Measurements from ENCODE around the gene CTBP2.
"Not testable (repeated sequence)": the region's sequence is repeated elsewhere in the genome, so short reads cannot be mapped to it uniquely, and the experiment has no call there.

Gene CTBP2

DNA sequence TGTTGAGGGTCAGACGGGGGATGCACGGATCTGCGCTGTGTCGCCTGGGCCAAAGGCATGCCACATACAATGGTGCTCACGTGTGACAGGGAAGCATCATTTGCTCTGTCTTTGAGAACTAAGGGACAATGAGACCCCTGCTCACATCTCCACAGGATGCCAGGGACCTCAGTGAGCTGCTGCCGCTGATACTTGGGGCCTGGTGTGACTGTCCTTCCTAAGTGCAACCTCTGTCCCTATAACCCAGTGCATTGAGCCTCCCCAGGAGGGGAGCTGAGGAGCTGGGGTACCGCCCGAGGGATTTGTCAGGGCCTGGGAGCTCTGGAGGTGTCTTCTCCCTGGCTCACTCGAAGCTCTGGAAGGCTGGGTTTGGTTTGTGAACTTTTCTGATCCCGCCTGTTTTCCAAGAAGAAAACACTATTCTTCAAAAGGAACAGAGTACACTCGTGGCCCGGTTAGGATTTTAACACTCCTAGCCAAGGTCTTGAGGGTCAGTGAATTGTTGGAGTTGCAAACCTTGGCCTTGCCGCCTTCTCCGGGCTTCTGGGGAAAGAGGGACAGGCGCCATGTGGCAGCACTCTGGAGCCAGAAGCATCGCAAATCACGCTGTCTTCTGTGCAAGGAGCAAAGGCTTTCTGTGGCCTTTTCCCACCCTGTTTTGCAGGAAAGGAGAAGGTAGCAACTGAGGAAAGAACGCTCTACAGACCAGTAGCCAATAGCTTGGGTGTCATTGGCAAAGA lies 26.2 kb upstream of the CTBP2 start:
- no peak for DNase-seq (ENCODE audit: low read depth)

DNA sequence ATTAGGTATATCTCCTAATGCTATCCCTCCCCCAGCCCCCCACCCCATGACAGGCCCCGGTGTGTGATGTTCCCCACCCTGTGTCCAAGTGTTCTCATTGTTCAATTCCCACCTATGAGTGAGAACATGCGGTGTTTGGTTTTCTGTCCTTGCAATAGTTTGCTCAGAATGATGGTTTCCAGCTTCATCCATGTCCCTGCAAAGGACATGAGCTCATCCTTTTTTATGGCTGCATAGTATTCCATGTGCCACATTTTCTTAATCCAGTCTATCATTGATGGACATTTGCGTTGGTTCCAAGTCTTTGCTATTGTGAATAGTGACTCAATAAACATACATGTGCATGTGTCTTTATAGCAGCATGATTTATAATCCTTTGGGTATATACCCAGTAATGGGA lies 18.7 kb upstream of the CTBP2 start:
- not testable (repeated sequence) for DNase-seq (ENCODE audit: low read depth)

DNA sequence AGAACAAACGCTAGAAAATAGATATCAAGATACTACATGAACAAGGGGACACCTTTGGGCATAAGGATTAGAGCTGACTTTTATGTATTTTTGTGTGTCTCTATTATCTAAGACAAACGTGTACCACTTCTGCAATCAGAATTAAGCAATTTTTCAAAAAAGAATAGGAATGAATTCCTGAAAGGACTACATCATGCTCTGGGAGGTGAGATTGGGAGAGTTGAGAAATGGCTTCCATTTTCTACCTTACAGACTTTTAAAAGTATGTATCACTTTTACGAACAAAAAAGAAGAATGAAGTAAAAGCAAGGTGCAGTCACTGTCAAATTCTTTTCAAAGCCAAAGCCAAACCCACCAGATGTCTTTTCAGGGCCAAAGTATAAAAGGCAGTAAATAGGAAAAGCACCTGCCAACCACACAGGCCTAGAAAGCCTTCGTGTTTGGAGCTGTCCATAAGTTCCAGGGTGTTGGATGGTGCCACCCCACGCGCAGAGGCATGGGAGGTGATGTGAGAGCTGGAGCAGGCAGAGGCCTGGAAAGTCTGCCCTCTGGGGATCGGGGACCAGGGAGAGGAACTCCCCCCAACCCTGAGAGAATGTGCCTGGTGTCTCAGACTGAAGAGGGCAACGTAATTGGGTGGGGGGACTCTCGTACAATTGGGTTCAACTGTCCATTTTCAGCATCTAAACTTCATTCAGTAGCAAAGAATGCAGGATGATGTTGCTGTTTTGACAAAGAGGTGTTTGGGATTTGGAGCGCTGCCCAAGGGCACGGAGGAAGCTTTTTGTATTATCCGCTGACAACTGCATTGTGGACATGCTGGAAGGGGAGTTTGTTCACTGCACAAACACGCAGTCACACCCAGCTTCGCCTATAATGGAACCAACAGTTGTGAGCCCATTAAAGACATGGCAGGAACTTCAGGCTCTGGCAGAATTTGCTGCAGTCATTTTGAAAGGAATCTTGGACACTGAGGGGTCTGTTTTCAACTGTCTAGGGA lies 17.6 kb upstream of the CTBP2 start:
- no peak for DNase-seq (ENCODE audit: low read depth)

DNA sequence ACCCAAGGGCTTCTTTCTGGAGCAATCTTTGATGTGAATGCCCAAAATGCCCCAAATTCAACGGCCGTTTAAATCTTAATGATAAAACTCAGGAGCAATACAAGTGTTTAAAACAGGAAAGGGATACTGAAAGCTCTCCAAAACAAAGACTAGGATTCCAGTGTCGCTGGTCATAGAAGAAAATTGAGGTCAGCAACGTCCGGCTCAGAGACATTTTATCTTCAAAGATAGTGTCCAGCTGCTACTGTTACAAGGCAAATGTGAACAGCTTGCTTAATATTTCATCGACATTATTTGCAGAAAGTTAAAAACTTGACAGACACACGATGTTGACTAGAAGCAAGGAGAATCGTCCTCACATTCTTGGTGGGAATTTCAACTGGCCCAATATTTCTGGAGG lies 15.4 kb upstream of the CTBP2 start:
- DNase-seq (ENCODE audit: low read depth) = no peak

DNA sequence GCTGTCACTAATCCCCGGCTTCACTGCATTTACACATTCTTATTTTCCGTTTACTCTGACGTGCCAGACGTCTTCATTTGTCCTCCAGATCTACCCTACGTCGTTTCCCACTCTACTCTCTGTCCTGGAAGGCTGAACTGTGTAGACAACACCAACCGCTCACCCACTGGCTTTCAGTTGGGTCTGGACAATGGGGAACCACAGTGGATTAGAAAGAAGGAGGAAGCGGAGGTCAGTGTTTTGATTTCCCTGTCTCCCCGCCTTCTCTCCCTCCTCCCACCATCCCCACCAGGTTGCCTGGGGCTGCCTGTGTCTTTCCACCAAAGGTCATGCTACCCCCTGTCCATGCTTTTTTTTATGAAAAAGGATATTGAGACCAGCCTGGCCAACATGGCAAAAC lies 14.0 kb upstream of the CTBP2 start:
- no peak for DNase-seq (ENCODE audit: low read depth)

DNA sequence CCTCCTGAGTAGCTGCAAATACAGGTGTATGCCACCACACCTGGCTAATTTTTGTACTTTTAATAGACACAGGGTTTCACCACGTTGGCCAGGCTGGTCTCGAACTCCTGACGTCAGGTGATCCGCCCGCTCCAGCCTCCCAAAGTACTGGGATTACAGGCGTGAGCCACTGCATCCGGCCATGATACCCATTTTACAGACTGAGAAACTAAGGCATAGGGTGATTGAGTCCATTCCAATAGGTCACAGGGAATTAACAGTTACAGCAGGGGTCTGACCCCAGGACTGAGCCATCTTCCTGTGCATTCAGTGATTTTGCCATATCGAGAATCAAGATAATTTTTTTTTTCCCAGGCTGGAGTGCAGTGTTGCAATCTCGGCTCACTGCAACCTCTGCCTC lies 12.3 kb upstream of the CTBP2 start:
- no peak for DNase-seq (ENCODE audit: low read depth)

DNA sequence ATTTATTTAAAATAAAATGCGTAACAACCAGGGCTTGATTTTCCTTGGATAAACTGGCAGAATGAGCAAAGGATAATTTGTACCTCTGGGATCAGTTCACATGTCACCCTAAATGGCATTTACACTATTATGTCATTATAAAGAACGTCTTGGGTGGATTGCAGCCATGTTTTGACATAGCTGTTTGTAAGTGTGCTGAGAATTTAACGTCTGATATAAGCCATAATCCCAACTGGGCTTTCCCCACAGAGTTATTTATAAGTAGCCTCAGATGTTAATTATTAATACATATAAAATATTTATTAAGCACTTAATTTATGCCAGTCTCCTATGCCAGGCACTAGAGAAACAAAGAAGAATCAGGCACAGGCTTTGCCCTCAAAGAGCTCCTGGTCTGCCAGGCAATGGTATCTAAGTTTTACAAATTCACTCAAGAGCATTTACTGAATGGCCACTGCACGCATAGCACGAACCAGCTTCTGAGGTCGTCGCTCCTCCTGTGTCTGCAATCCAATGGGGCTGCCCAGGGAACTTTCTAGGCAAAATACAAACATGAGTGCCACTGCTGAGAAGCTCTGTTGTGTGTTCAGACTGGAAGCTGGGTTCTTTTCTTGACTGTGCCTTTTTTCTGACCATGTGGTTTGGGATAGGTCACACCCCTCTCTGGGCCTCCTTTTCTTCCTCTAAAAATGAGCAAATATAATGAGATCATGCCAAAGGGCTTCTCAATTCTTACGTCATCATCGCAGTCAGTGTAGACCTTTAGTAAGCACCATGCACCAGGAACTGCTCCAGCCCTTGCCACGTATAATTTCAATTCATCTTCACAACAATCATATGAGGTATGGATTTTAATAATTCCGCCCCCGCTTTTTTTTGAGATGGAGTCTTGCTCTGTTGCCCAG lies 11.3 kb upstream of the CTBP2 start:
- no peak for DNase-seq (ENCODE audit: low read depth)

DNA sequence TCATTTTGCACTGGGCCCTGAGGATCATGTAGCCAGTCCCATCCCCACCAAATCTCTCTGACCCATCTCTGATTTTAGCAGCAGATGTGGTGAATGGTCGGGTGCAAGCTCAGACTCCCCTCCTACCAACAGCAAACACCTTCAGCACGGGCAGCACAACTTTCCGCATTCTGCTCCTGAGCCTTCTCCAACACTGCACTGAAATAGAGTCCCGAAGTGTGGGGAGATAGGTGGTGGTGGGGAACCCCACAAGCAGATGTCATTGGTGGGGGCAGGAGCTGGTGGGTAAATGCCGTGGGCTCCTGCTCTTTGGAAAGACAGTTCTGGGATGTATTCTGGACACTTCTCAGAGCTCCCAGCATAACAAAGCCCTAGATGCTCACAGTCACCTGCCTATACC lies 9.6 kb upstream of the CTBP2 start:
- no peak for DNase-seq (ENCODE audit: low read depth)

DNA sequence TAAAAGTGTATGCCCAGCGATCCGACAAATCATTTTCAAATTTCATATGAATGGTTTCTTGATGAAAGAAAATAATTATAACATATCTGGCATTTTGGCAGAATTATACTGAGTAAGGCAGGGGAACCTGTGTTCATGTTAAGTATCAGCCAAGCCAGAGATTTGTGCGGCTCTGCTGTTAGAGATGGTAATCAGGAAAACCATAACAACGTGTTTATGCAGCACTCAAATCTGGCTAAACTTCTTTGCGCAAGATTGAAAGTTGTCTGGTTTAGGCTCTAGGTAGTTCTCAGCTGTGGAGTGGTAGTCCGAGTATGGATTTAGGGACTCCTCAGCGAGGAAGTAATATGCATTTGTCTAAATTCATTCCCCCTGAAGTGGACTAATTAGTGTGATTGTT lies 8.9 kb upstream of the CTBP2 start:
- no peak for DNase-seq (ENCODE audit: low read depth)

DNA sequence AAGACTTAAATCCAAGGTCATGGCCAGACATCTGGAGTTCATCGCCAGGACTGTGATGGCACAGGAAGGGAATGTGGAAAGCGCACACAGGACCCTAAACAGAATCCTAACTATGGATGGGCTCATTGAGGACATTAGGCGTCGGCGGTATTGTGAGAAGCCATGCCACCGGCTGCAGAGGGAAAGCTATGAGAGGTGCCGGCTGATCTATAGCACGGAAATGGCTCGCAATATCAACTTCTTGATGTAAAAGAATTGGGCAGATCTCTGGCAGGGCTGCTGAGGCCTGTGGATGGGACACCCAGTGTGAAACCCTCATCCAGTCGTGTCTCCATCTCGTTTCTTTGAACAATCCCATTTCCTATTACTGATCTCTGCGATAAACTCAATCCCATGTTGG lies 6.3 kb upstream of the CTBP2 start:
- no peak for DNase-seq (ENCODE audit: low read depth)

DNA sequence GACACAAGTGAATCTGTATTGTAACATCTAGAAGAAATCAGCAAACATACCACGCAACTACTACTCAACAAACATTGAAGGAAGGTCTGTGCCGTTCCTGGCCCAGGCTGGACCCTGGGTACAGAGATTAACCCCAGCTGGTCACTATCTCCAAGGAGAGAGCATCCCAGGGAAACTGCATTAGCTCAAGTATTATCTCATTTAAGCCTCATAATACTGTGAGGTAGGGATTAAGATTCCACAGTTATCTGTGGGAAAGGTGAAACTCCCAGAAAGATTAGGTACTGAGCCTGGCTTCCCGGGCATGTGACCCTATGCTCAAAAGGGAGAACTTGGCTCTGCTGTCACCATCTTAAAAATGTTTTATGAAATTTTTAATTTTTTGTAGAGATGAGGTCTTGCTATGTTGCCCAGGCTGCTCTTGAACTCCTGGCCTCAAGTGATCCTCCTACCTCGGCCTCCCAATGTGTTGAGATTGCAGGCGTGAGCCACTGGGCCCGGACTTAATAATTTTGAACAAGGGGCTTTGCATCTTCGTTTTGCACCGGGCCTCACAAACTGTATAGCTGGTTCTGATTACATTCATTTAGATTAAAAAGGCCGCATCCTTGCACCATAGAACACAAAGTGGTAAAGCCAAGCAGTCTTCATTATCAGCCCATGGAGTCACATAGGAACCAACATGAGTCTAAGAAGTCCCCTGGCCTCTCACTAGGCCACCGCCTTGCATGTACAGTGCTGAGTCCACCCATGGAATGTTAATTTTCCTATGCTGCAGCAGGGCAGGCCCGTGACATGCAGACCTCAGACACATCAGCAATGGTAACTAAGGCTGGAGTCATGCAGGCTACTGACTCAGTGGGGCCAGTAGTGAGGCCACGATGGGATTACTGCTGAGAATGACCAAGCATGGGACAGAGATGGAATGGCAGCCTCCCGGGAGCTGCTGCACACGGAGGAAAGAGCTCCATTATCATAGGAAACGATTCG lies 5.5 kb upstream of the CTBP2 start:
- DNase-seq (ENCODE audit: low read depth) = no peak

DNA sequence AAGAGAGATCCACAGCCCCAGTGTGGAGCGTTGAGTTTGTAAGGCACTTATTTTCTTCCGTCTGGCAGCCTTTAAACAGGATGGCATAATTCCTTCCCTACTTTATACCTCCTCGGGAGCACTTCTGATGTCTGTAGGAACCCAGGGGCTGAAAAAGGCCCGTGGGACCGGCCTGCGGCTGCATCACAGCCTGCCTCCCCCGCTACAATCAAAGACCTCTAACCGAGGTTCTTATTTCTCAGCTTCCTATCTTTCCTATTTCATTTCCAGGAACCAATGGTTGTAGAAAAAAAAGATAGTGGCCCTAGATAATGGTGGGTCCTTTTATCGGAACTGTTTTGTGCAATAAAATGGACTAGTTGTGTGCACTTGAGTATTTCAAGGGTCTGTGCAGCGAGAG lies 4.1 kb upstream of the CTBP2 start:
- no peak for DNase-seq (ENCODE audit: low read depth)

DNA sequence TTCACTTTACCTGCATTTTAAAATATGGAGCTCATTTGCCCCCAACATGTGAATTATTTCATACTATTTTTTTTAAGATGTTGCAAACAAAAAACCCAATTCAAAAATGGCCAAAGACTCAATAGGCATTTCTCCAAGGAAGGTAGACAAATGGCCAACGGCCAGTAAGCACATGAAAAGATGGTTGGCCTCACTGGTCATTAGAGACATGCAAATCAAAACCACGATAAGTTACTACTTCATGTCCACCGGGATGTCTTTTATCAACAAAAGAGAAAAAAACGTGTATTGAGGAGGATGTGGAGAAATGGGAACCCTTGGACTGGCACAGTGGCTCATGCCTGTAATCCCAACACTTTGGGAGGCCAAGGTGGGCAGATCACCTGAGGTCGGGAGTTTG lies 3.4 kb upstream of the CTBP2 start:
- DNase-seq (ENCODE audit: low read depth) = no peak

DNA sequence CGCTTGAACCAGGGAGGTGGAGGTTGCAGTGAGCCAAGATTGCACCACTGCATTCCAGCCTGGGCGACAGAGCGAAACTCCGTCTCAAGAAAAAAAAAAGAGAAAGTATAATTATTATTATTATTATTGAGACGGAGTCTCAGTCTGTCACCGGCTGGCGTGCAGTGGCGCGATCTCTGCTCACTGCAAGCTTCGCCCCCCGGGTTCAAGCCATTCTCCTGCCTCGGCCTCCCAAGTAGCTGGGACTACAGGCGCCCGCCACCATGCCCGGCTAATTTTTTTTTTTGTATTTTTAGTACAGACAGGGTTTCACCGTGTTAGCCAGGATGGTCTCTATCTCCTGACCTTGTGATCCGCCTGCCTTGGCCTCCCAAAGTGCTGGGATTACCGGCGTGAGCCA lies 2.9 kb upstream of the CTBP2 start:
- DNase-seq (ENCODE audit: low read depth) = not testable (repeated sequence)

DNA sequence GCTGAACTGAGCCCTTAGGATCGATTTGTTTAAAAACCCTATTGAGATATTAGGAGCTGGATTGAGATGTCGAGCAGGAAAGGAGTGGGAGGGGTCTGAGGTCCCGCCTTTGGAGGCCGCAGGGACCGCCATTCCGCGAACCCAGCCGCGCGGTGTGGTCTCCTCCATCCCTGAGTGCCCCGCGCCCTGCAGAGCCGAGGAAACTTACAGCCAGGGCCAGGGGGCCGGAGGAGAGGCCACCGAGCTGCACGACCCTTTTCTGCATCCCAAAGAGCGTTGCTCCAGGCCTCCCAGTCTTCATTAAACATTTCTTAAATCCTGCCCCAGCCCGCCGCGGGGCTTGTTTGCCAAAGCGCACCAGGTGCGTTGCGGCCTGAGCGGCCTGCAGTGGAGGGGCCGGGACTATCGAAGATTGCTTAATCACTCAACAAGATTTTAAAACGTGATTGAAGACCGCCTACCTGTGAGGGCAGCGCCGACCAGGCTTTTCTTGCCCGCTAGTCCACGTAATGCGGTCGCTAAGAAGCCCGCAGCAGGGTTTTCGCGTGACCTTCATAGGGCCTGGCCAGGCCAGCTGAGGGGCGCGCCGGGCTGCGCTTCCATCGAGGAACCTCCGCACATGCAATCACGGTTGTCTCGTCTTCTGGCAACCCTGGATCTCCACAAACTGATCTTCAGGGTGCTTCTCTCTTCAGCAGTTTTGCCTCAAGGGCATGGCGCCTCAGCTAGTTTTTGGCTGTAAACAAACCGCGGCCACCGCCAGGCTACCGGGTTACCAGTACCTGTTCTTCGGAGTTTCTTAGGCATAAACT lies 2.0 kb upstream of the CTBP2 start:
- no peak for DNase-seq (ENCODE audit: low read depth)

DNA sequence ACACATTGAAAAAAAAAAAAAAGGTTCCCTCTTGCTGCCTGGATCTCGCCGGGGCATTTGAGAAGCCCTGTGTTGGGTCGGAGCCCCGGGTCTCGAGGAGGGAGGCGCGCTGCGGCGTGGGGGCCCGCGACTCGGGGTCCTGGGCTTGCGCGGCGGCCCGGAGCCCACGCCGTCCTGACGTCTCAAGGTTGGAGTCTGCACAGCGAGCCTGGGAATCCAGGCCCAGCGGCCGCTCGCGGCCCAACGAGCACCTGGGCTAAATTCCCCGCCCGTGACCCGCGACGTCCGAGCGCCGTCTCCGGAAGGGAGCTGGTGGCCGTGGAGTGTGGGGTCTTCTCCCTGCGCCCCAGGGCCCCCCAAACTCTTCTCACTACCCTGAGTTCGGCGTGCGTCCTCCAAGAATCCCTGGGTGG lies 1.4 kb upstream of the CTBP2 start:
- no peak for DNase-seq (ENCODE audit: low read depth)

DNA sequence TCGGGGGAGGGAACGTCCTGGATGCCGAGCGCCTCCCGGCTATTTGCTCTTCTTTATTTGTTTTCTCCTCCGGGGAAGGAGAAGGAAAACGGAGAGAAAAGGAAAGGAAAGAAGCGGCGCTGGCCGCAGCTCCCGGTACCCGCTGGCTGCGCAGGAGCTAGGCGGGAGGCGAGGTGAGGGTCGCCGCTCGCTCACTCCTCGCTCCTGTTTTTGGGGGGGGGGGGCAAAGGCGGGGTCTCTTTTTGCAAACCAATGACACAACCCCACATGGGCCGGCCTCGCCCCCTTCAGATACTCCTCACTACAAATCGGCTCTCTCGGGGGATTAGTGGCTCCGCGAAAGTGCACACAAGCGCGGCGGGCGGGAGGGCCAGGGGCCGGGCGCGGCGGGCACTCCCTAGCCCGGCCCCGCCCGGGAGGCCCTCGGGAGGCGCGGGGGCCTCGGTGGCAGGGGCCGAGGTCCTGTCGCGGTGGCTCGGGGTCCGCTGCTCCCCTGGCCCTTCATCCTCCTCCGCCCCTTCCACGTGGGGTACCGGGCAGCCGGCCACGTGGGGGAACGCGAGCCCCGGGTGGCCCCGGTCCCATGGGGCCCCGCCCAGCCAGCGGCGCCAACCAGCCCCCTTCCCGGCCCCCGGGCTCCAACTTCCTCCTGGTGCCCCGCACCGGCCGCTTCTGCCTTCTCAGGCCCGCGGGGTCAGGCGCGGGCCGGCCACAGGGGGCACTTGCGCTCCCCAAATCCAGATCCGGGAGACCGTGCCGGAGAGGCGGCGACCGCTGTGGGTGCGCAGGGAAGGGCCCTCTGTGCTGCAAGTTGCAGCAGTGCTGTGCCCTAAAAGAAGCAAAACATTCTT lies 718 bp upstream of the CTBP2 start:
- DNase-seq (ENCODE audit: low read depth) = peak; percentile 45

DNA sequence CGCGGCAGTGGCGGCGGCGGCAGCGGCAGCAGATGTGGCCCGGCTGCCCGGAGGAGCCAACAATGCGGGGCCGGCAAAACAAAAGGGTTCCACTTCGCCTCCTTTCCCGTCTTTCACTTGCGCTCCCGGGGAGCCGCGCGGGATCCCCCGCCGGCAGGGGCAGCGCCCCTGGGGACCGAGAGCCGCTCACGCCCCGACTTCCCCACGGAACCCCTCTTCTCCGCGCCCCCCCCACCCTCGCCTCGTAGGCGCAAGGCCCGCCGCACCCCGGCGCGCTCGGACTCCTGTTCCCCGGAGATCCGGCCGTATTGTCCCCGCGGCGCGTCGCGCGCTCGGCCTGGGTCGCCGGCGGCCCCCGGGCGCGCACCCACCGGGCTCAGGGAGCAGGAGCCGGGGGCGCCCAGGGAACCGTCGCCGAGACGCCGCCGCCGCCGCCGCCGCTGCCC lies 854 bp downstream of the CTBP2 start:
- no peak for DNase-seq (ENCODE audit: low read depth)

Data from stromal cell of bone marrow (primary cell).